Right kidney (tissue), 1 donor: ENCODE measurements around the gene PPFIA4.
A peak's percentile ranks its signal among the peaks of the same experiment; 100 is the strongest.

ENCODE experiments used
- DNase-seq: peaks from one replicate; pipeline ENCODE4 v3.0.0-alpha.2; 2016

Gene PPFIA4

DNA sequence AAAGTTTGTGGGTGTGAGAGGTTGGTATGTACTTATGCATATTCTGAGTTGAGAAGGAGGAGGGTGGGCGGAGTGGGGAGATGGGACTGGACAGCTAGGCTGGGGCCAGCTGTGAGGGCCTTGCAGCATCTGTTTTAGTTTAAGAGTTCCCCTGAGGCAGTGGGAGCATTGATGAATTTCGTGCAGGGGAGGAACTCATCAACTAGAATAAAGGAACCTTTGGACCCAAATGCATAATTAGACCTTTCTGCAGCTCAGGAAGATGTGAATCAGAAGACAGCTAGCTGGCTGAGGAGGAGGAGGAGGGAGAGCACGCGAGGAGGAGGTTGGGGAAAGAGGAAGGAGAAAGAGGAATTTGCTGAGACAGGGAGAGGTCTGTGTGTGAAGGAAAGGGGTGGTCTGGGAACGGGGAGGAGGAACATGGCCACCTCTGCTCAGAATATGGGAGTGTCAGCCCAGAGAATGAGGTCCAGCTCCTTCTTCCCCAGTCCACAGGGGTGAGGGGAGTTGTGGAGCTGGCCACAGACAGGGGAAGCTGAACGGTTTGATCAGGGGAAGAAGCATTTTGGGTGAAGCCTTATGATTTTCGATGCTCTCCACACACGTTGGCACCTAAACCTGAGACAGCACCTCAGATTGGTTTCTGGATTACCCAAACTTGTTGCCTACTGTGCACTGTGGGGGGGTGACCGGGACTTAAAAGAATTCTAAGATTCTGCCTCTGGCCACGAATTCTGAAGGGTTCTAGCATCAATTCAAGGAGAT is 31.8 kb downstream of the PPFIA4 start:
- DNase-seq, result no peak

DNA sequence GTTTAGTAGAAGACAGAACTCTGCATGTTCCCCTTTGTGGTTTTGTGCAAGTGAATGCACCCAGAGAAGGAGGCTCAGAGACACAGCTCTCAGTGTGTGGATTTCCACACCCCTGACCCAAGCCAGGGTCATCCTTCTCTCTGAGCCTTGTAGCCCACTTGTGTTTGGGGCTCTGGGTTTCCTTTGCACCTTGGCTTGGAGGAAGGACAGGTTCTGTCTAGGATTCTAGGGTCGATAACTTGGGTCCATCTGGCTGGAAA is 32.3 kb downstream of the PPFIA4 start:
- DNase-seq, result no peak

DNA sequence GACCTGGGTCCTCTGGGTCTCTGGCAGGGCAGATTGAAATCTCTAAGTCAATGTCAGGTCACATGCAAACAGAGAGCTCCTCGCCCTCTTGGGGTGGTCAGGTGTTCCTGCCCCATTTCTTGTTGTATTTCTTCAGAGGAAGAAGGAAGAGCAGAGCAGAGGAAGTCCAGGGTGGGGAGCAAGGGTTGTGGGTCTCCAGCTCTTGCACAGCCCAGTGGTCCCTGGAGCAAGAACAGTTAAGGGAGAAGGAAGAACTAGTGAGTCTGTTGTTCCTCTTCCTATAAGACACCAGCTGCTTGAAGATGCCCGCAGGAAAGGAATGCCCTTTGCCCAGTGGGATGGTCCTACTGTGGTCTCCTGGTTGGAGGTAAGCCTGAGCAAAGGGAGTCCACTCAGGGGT is 33.2 kb downstream of the PPFIA4 start:
- DNase-seq, result no peak

DNA sequence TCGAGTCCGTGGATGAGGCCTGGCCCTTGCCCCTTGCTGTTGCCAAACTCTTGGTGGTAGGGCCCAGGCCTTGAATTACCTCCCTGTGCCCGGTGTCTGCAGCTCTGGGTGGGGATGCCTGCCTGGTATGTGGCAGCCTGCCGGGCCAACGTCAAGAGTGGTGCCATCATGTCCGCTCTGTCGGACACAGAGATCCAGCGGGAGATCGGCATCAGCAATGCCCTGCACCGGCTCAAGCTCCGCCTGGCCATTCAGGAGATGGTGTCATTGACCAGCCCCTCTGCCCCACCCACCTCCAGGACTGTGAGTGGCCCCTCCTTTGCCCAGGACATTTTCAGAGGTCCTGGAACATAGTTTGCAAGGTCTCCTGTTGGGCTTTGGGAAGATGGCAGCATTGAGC is 33.8 kb downstream of the PPFIA4 start:
- DNase-seq, result no peak

DNA sequence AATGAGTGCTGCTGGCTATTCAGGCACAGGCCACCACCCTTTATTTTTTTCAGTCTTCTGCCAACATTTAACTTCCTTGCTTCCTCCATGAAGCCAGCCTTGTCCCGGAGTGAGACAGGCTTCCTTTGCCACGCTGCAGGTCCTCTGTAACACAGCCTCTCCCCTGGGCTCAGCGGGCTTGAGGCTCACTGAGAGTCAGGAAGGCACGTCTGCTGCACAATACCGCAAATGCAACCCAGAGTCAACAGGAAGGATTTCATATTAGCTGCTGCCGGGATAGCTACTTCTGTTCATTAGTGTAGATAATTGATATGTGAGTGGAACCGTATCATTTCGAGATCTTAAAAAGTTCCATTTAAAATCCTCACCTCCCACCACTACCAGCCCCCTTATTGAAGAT is 37.0 kb downstream of the PPFIA4 start:
- no peak for DNase-seq

DNA sequence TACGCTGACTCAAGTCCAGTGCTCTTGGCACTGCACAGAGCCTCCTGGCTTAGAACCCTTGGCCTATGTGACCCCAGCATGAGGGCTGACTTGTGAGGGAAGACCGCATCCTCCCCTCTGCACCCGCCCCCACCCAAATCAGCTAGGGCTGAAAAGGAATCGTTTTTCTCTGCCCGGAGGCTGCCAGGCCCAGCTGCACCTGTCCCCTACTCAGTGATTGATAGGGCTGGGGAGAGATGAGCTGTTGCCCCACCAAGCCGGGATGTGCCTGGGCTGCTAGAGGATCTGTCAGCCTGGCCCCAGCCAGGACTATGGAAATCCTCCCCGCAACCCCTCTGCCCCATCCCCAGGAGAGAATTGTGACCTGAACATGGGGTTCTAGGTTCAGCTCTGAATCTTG is 38.9 kb downstream of the PPFIA4 start:
- no peak for DNase-seq

DNA sequence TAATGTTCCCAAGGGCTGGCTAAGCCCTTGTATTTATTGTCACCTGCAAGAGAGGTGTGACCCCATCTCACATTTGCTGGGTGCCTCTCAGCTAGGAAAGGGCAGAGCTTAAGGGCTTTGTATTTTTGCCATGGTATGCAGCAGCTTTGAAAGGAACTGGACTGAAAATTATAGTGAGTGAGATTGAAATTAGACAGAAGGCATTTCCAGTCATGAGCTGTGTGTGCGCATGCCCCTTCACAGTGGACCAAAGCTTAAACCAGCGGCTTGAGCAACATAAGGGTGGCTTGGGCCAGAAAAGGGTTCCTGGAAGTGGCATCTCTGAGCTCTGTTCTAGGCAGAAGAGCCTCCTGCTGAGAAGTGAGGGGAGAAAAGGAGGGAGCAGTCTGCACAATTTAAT is 39.7 kb downstream of the PPFIA4 start:
- no peak for DNase-seq

DNA sequence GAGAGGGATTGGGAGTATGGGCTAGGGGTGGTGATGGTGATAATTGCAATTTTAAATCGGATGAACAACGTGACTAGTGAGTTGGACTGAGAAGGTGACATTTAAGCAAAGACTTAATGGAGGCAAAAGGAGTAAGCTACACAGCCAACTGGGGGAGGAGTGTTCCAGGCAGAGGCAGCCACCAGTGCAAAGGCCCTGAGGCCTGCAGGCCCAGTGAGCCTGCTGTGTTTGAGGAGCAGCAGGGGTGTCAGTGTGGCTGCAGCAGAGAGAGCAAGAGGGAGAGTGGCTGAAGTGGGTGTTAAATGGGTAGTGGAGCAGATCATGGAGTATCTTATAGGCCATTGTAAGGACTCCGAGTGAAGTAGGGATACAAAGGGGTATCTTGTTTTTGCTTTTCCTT is 40.7 kb downstream of the PPFIA4 start:
- DNase-seq, result no peak

DNA sequence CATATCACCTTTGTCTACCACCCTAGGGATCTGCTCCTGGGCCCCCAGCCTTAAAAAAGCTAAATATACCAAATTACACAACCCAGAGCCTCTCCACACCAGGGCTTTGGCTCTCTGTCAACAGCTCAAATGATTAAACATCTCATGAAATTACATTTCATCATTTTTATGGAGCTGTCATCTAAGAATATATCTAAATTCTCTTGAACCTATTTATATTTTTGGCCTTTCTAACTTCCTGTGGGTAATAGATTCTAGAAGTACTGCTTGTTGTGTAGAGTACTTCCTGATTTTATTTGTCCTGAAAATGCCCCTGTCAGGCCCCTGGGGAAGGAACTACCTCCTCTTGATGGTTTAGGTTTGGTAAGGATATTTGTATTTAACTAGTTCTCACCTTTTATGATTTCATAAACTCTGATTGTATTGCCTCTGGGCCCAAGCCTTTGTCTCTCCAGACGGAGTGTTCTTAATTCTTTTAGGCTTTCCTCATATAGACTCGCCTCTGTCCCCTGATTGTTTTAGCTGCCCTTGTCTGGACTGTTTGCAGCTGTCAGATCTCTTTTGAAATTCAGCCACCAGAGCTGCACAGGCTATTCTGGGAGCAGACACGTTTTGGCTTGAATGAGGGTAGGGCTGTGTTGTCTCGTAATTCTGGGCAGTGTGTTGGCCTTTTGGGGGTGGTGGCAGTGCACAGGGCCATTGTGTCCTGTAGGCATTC is 42.9 kb downstream of the PPFIA4 start:
- no peak for DNase-seq

DNA sequence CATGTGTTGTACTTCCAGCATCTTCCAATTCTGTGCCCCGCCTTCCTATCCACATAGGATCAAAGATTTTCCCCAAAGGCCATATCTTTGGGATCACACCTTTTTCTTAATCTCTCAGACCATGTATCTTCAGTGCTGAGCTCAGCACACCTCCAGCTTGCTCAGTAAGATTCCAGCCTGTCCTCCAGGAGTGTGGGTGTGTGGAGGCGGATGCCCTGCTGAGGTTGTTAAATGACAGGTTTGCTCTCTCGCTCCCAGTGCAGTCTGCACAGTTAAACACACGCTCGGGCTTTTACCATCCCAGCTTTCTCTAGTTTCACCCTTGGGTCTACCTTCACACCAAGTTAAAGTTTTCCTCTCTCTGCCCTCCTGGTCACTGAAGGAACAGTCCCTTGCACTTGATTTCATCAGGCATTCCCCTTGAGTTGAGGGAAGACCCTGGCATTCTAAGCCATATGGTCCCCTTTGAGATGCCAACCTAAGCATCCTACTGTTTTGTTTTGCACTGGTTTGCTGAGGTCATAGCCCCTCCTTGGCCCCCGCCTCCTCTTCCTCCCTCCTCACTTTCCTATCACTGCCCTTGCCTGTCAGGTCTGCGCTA is 45.8 kb downstream of the PPFIA4 start:
- no peak for DNase-seq

DNA sequence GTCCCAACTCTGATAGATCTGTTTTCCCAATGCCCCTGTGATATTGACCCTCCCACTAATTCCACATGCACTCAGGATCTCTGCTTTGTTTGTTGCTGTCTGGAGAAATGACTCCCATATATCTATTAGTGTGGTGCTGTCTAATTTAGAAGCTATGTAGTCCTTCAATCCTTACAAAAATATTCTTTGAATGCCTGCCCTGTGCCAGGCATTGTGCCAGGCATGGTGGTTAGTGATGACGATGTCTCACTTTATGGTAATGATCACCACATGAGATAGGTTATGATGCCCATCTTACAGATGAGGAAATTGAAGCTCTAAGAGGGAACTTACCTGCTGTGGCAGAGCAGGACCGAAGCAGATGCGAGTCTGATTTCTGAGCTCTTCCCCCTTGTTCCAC is 46.6 kb downstream of the PPFIA4 start:
- DNase-seq, result no peak

DNA sequence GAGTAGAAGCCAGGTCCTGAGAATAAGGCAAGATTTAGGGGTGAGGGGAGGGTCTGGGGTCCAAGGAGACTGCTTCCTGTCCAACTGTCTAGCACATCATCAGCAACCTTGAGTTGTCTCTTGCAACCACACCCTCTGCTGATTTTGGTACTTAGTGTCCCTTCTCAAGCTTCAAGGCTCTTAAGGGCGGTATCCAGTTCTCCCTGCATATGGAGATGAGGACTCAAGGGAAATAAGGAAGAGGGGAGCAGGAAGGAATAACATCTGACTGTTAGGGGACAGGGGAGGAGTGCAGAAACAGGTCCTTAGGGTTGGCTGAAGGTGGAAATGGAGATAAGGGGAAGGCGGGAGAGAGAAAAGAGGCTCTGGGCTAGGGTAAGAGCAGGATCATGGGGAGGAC is 47.2 kb downstream of the PPFIA4 start:
- no peak for DNase-seq

DNA sequence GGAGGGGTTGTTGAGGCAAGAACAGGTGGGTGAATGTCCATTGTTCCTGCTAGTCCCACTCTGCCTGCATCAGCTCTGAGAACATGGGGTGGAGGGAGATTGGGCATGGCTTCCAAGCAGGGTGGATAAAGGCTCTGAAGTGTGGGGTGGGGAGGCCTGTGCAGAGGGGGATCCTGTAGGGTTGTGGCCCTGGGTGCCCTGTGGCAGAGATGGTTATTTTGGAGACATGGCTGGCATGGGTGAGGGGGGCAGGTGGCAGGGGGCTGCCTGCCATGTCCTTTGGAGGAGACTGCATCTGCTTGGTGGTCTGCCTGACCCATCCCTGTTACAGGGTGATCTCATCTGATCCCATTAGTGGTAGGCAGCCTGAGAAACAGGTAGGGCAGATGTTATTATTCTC is 48.3 kb downstream of the PPFIA4 start:
- no peak for DNase-seq

DNA sequence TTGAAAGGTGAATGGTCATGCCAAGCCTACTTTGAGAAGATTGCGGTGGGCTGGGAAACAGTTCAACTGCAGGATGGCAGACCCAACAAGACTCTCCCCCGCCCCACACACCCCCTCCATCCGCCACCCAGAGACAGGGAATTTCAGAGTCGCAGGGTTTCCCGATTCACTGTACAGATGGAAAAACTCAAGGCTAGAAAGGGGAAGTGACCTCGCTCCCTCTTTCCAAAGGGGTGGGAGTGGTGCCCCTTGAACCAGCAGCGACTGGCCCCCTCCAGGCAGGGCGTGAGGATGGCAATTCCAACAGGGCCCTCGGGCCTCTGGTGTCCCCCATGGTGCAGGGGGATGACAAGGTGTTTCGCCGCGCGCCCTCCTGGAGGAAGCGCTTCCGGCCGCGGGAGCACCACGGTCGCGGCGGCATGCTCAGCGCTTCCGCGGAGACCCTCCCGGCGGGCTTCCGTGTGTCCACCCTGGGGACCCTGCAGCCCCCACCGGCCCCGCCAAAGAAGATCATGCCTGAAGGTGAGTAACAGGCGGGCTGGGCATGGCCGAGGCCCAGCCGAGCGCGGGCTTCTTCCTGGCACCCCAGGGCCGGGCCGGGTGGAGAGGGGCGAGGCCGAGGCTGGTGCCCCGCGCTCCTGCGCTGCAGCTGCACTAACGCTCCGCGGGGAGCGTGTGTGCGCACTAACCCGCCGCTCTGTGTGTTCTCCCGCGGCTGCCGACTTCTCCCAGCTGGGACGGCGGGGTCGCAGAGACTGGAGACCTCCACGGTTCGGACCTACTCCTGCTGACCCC is 49.1 kb downstream of the PPFIA4 start:
- peak; percentile 74 for DNase-seq

DNA sequence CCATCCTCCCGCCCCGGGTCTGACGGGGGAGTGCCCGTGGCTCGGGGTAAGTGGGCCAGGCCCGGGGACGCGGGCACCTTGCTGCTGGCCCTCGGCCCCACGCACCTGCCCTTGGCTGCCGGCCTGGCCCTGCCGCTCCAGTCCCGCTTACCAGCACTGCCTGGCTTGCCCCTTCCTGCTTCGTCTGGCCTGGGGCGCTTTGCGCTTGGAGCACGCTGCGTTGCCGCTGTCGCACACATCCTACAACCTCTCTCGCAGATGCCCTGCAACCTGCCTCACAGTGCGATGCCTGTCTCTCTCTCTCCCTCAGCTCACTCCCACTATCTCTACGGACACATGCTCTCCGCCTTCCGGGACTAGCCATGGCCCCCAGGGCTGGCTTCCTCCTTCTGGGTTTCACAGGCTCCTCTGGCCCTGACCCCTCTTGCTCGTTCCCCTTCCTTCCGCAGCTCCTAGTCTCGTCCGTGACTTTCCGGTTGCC is 49.8 kb downstream of the PPFIA4 start:
- DNase-seq, result peak; percentile 52

DNA sequence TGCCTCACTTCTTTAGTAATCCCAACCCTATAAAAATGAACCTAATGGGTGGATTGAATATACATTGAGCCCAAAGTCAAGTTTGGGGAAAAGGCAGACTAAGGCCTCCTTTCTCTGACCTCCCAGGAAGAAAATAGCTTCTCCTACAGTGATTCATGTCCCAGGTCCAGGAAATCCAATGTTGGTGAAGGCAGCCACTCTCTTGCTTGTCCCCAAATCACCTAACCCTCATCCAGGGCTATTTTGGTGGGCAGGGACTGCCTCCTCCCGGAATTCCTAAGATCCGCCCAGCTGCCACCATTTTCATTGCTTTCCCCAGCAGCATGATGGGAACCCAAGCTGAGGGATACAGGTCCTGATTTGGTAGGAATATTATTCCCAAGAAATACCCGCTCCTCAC is 51.1 kb downstream of the PPFIA4 start:
- DNase-seq, result no peak

DNA sequence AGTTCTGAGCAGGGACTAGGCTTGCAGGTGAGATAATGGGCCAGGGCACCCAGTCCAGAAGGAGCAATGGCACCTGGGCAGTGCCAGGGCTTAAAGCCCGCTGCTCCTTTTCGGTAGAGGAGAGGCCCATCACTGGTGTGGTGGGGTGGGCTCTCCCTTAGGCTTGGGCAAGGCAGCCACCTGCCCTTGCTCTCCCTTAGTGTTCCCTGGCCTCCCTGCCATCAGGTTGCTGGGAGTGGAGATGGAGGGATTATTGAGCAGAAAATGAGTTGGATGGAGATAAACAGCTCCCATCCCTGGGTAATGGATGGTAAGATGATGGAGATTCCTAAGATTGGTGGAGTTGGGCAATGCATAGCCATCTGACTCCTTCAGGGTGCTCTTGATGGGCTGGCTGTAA is 51.7 kb downstream of the PPFIA4 start:
- no peak for DNase-seq

DNA sequence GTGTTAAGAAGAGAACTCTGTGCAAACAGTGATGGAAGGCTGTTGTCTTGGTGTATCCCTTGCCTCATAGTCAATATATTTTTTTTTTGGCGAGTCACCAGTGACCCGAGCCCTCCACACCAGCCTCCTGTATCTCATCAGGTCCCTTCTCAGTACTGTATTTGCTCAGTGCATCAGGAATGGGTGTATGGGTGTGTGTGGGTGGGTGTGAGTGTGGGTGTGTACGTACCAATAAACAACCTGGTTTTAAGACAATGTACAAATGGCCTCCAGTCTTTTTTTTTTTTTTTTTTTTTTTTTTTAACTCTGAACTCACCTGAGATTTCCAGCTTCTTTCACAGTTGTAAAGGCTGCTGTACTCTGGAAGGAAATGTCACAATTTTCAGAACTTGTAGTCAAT is 52.2 kb downstream of the PPFIA4 start:
- no peak for DNase-seq

DNA sequence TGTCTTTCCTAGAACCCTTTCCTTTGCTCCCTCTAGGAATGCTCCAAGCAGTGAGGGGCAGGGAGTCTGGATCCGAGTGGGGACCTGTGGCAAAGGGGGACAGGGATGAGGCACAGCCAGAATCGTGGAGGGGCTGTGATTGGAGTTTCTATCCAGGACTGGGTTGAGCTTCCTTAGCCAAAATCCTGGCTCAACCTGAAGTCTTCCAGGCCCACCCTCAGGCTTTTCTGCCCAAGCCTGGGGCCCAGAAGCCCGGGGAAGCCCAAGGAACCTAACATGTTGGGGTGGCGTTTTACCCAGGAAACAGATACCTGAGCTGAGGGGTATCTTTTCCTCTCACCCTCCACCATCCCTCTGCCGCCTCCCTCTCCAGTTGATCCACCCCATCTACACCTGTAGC is 54.2 kb downstream of the PPFIA4 start:
- DNase-seq, result no peak

DNA sequence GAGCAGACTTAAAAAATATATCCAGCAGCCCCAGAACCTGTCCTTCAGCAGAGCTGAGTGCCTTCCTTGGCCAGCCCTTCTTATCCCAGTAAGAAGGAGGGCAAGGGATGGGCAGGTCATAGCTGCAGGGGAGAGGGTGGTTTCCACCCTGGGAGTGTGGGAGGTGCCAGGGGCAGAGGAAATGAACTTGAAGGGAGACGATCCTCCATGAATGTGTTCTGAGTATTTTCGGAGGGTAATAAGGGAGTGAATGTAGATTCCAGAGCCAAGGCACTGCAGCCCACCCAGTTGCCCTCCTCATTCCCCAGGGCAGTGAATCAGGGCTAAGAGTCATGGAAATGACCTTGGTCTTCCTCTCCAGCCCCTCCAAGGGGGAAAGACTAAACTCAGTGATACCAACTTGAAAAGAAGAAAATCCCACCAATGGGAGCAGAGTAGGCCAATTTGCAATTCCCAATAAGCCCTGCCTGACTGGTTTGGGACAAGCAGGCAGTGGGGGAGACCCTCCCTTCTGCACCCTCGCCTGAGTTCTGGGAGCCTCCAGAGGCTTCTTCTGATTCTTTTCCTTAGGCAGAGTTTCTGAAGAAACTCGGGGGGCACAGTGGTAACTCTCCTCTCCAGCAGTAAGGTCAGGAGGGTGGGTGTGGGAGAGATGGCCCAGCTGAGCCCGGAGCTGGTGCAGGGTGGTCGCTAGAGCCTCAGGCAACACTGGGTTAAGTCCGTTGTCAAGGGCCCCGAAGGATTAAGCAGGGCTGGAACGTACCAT is 55.4 kb downstream of the PPFIA4 start:
- DNase-seq, result no peak

DNA sequence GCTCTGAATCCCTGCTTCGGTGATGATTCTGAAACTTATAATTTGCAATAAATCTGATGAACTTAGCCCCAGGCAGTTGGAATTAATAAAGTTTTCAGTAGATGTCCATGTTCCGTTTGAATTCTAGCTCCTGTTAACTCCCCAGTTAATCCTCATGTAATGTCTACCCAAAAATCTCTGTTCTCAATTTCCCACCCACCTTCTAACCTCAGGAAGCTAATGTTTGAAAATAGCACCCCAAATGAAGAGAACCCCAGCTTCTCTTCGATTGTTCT is 55.9 kb downstream of the PPFIA4 start:
- no peak for DNase-seq

DNA sequence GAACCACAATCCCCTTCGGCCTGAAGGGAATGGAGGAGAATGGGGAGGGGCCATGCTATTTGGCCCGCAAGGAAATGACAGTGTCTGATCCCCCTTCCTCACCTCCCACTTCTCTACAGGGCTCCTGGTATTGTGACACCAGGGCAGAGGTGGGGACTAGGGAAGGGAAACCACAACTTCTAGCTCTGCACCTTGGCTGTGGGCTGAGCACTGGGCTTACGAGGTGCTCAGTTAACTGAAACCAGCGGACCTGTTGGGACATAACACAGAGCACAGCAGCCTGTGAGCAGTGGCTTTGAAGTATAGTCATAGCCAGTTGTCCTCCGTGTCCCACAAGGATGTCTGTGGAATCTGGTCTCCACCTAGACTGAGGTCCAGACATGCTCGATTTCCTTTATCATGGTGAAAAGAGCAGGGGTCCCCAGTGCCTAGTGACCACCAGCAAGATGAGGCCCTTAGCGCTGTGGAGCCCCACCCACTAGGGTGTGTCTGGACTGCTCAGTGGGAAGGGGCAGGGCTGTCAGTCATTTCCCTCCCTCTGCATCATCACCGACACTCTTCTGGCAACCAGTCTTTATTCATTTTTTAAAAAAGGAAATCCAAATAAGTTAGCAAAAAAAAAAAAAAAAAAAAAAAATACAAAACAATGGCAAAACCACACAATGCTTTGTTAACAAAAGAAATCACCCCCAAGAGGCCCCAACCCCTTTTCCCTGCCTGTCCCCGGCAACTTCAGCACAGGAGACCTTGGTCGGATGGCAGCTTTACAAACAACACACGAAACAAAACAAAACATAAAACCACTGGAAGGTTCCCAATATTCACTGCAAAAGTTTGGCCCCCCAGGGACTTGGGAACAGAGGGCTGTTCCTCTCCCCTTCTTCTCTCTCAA is 56.5 kb downstream of the PPFIA4 start:
- no peak for DNase-seq
